Neural cell (in vitro differentiated cells): ENCODE results near the gene MGAT4D. TPM values are rescaled to one million over a fixed set of nuclear protein-coding genes. Genes with fewer than 3 reads are reported as not detected.

Experiments used
- H2AFZ ChIP-seq: fragments of 200-600, 300-800 bp; sonication (generic), shearing (Covaris generic); 2 replicates; pipeline ENCODE4 v1.6.0; 2014; ENCODE audit warnings: low read depth, mild to moderate bottlenecking, antibody characterized with exemption, low read length, moderate library complexity
- H3F3A ChIP-seq: fragments of 200-600 bp; shearing (Covaris generic); 2 replicates; pipeline ENCODE4 v1.6.1; 2016; ENCODE audit warnings: mild to moderate bottlenecking, moderate library complexity, mixed read lengths, antibody characterized with exemption, low read length; ENCODE audit not compliant: insufficient read depth, poor library complexity, severe bottlenecking
- H3K27ac ChIP-seq: fragments of 200-600, 300-800 bp; sonication (generic), shearing (Covaris generic); 2 replicates; pipeline ENCODE4 v1.5.1; 2014; ENCODE audit warnings: mild to moderate bottlenecking, low read length, moderate library complexity
- H3K27me3 ChIP-seq: fragments of 300-800, 200-600 bp; sonication (generic), shearing (Covaris generic); 2 replicates; pipeline ENCODE4 v1.6.0; 2014; ENCODE audit warnings: mild to moderate bottlenecking, low read depth, low read length, moderate library complexity; ENCODE audit not compliant: insufficient read depth
- H3K36me3 ChIP-seq: fragments of 300-800, 200-600 bp; sonication (generic), shearing (Covaris generic); 2 replicates; pipeline ENCODE4 v1.5.1; 2014; ENCODE audit warnings: mild to moderate bottlenecking, antibody characterized with exemption, low read length, moderate library complexity; ENCODE audit not compliant: insufficient read depth
- H3K4me2 ChIP-seq: fragments of 300-800, 200-600 bp; sonication (generic), shearing (Covaris generic); 2 replicates; pipeline ENCODE4 v1.6.0; 2014; ENCODE audit warnings: mild to moderate bottlenecking, low read length
- H3K4me3 ChIP-seq: fragments of 300-800, 200-600 bp; sonication (generic), shearing (Covaris generic); 2 replicates; pipeline ENCODE4 v1.5.1; 2014; ENCODE audit warnings: mild to moderate bottlenecking, low read length, moderate library complexity
- H3K79me2 ChIP-seq: fragments of 200-600 bp; shearing (Covaris generic); replicated peaks from 2 replicates; pipeline ENCODE4 v1.6.0; 2014; ENCODE audit warnings: mild to moderate bottlenecking, low read length, moderate library complexity; ENCODE audit not compliant: insufficient read depth
- H3K9ac ChIP-seq: fragments of 300-800, 200-600 bp; sonication (generic), shearing (Covaris generic); 2 replicates; pipeline ENCODE4 v1.6.1; 2016; ENCODE audit warnings: mild to moderate bottlenecking, low read length, mixed read lengths
- H3K9me2 ChIP-seq: fragments of 200-600 bp; shearing (Covaris generic); 2 replicates; pipeline ENCODE4 v1.6.1; 2016; ENCODE audit warnings: mild to moderate bottlenecking, low read length, mixed read lengths; ENCODE audit not compliant: insufficient read depth
- H3K9me3 ChIP-seq: fragments of 200-600, 300-800 bp; sonication (generic), shearing (Covaris generic); 2 replicates; pipeline ENCODE4 v1.6.1; 2016; ENCODE audit warnings: mild to moderate bottlenecking, mixed run types, low read length, moderate library complexity, mixed read lengths
- H4K20me1 ChIP-seq: fragments of 200-600 bp; shearing (Covaris generic); 2 replicates; pipeline ENCODE4 v1.6.1; 2016; ENCODE audit warnings: mild to moderate bottlenecking, mixed run types; ENCODE audit not compliant: insufficient read depth
- CTCF ChIP-seq: fragments of 450-650 bp; IDR thresholded peaks from 2 replicates; pipeline ENCODE4 v1.5.1; 2014; ENCODE audit warnings: antibody characterized with exemption, mild to moderate bottlenecking, moderate library complexity; ENCODE audit not compliant: poor library complexity, severe bottlenecking
- EP300 ChIP-seq: fragments of 450-650 bp; conservative IDR thresholded peaks from 2 replicates; pipeline ENCODE4 v1.6.1; 2014; ENCODE audit warnings: antibody characterized with exemption, mild to moderate bottlenecking, moderate library complexity; ENCODE audit not compliant: poor library complexity, severe bottlenecking
- EZH2 ChIP-seq: fragments of 200-600, 300-800 bp; shearing (Covaris generic), sonication (generic); IDR thresholded peaks from 2 replicates; pipeline ENCODE4 v1.6.1; 2014; ENCODE audit warnings: antibody characterized with exemption, low read length, borderline replicate concordance, mild to moderate bottlenecking; ENCODE audit not compliant: insufficient read depth, poor library complexity, severe bottlenecking
- MXI1 ChIP-seq: fragments of 450-650 bp; conservative IDR thresholded peaks from 2 replicates; pipeline ENCODE4 v1.6.1; 2014; ENCODE audit warnings: antibody characterized with exemption, mild to moderate bottlenecking; ENCODE audit not compliant: poor library complexity, severe bottlenecking
- POLR2AphosphoS5 ChIP-seq: IDR thresholded peaks from 2 replicates; pipeline ENCODE4 v1.6.1; 2012
- RAD21 ChIP-seq: fragments of 450-650 bp; conservative IDR thresholded peaks from 2 replicates; pipeline ENCODE4 v1.6.1; 2014; ENCODE audit warnings: antibody characterized with exemption, mild to moderate bottlenecking, moderate library complexity
- REST ChIP-seq: IDR thresholded peaks from 2 replicates; pipeline ENCODE4 v1.6.1; 2012; ENCODE audit warnings: borderline replicate concordance
- SMC3 ChIP-seq: fragments of 450-650 bp; conservative IDR thresholded peaks from 2 replicates; pipeline ENCODE4 v1.6.1; 2014; ENCODE audit warnings: antibody characterized with exemption, mild to moderate bottlenecking, moderate library complexity; ENCODE audit not compliant: poor library complexity
- TAF1 ChIP-seq: IDR thresholded peaks from 2 replicates; pipeline ENCODE4 v1.6.1; 2012; ENCODE audit warnings: low read depth
- polyA plus RNA-seq: library from polyadenylated mRNA; depleted of rRNA; stranded (reverse); fragments of >200 nt; gene quantifications from 2 replicates; pipeline ENCODE4 v1.2.3, GENCODE V29; 2014

Gene MGAT4D
- polyA plus RNA-seq, 1 donor from 2014 or later: 0.05 TPM

- no peak overlapping the region for H2AFZ ChIP-seq
- H3K9me3 ChIP-seq: no peaks in the 10 kb centered on the region
- no peaks in the 10 kb centered on the region for H3K79me2 ChIP-seq
- no peak overlapping the region for H3K27ac ChIP-seq
- no peak overlapping the region for H3K4me3 ChIP-seq
- H3K36me3 ChIP-seq: no peaks in the 10 kb centered on the region
- no peak for TF ChIP-seq POLR2AphosphoS5
- no peak for TF ChIP-seq EZH2
- TF ChIP-seq MXI1: no peak
- TF ChIP-seq TAF1: no peak
- TF ChIP-seq CTCF: no peak
- no peak for TF ChIP-seq EP300
- TF ChIP-seq SMC3: no peak
- TF ChIP-seq REST: no peak
- TF ChIP-seq RAD21: no peak
- no peaks in the 10 kb centered on the region for H4K20me1 ChIP-seq
- H3K27me3 ChIP-seq: no peaks in the 10 kb centered on the region
- no peaks in the 10 kb centered on the region for H3K9me2 ChIP-seq
- no peak overlapping the region for H3K4me2 ChIP-seq
- H3K9ac ChIP-seq: no peak overlapping the region
- H3F3A ChIP-seq: no peaks in the 10 kb centered on the region
Measured at GRCh38 chr4:140463182-140463581, 34.9 kb downstream of the MGAT4D start.

- Histone ChIP-seq H4K20me1 (no peaks in the 10 kb centered on the region), H3K36me3 (no peaks in the 10 kb centered on the region), H2AFZ (no peak overlapping the region), H3K27ac (no peak overlapping the region), H3K9me3 (no peaks in the 10 kb centered on the region), H3K27me3 (no peaks in the 10 kb centered on the region), H3K4me2 (no peak overlapping the region), H3K79me2 (no peaks in the 10 kb centered on the region), H3K9me2 (no peaks in the 10 kb centered on the region), H3F3A (no peaks in the 10 kb centered on the region), H3K4me3 (no peak overlapping the region), H3K9ac (no peak overlapping the region)
- TF ChIP-seq MXI1: no peak
- no peak for TF ChIP-seq SMC3
- TF ChIP-seq EZH2: no peak
- no peak for TF ChIP-seq REST
- no peak for TF ChIP-seq EP300
- TF ChIP-seq POLR2AphosphoS5: no peak
- TF ChIP-seq CTCF: no peak
- TF ChIP-seq RAD21: no peak
- no peak for TF ChIP-seq TAF1
Measured at GRCh38 chr4:140450352-140450751, 47.7 kb downstream of the MGAT4D start.
